ENCODE results near the gene OR2B6.

The OR2B6 gene

GRCh38 chr6:28000351-28001045 is 43.5 kb downstream of the OR2B6 start:
- FAIRE-seq (no peak), DNase-seq (ENCODE audit: low spot score) (no peak)

GRCh38 chr6:28001351-28001750 is 44.3 kb downstream of the OR2B6 start:
- FAIRE-seq (no peak), DNase-seq (ENCODE audit: low spot score) (no peak)

- no peak for FAIRE-seq
- DNase-seq (ENCODE audit: low spot score) = no peak
Measured at GRCh38 chr6:28001751-28002150, 44.7 kb downstream of the OR2B6 start.

- no peak for FAIRE-seq
- no peak for DNase-seq (ENCODE audit: low spot score)
Measured at GRCh38 chr6:28002161-28002560, 45.1 kb downstream of the OR2B6 start.

GRCh38 chr6:28003059-28003458 is 46.0 kb downstream of the OR2B6 start:
- DNase-seq (ENCODE audit: low spot score) = no peak
- no peak for FAIRE-seq

DNA sequence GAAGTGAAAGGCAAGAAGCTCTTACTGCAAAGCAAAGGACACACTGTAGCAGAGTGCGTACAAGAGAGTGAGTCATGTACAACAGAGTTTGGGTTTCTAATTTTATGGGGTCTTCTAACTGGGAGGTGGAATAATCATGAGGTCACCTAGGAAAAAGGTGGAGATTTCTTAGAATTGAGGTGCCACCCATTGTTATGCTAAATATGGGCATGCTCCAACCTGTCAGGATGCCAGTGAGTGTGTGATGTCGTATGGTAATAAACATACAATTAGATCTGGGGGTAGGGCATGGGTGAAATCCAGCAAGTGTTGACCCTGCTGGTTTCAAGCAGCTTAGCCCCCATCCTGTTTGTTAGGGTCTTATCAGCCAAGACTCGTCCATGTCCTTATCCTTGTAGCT is 46.6 kb downstream of the OR2B6 start:
- DNase-seq (ENCODE audit: low spot score) (no peak), FAIRE-seq (no peak)

GRCh38 chr6:28004350-28005151 is 47.5 kb downstream of the OR2B6 start:
- no peak for FAIRE-seq
- DNase-seq (ENCODE audit: low spot score) = no peak

DNA sequence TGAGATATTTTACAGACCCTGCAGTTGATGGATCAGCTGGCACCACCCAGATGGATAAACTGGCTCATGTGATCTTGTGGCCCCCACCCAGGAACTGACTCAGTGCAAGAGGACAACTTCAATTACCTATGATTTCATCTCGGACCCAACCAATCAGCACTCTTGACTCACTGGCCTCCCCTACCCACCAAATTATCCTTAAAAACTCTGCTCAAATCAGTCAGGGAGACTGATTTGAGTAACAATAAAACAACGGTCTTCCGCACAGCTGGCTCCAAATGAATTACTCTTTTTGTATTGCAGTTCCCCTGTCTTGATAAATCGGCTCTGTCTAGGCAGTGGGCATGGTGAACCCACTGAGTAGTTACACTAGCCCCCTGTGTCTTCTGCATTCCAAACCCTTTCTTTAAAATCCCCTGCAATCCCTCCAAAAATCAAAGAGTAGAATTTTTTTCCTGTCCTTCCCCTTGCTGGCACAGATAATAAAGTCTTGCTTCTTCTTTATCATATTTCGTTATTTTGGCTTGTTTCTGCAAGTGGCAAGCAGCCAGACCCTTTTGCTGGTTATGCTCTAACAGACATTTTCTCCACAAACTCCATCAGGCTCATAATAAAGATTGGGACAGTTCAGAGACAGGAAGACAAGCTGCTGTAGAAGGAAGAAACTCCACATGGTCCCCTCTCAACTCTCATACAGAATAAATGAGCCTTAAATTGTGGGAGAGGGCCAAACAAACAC is 48.3 kb downstream of the OR2B6 start:
- FAIRE-seq (no peak), DNase-seq (ENCODE audit: low spot score) (no peak)

DNA sequence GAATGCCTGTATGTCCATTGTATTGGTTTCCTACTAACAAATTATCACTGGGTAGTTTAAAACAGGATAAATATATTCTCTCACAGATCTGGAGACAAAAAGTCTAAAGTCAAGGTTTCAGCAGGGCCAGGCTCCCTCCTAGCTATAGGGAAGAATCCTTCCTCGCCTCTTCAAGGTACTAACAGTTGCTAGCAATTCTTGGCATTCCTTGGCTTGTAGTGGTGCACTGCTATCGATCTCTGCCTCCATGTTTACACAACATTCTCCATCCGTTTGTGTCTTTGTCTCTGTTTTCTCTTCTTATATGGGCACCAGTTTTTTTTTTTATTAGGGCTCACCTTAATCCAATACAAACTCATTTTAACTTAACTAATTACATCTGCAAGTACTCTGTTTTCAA is 48.9 kb downstream of the OR2B6 start:
- FAIRE-seq = no peak

More for the DNA sequence above, 48.9 kb downstream of the OR2B6 start:
- DNase-seq (ENCODE audit: low spot score) = no peak

Measured in urothelium cell line (cell line).